Activated T-helper 17 cell treated with anti-CD3 and anti-CD28 coated beads, Interleukin-2, amount 50 U/mL, for 72 hours (primary cell): ENCODE data around the gene HOXB5. TPM values are rescaled to one million over a fixed set of nuclear protein-coding genes. Genes with fewer than 3 reads are reported as not detected.
A peak's percentile ranks its signal among the peaks of the same experiment; 100 is the strongest.

Experiments
- ATAC-seq: fragments of 150-1000 bp; cut with Tn5 transposase; replicated peaks from 2 replicates; pipeline ENCODE4 v1.10.0; 2021; ENCODE audit warnings: mild to moderate bottlenecking, moderate library complexity
- H3K27ac Mint-ChIP-seq: one replicate; pipeline ENCODE4 v1.8.0; 2022; ENCODE audit warnings: mixed read lengths
- H3K27me3 Mint-ChIP-seq: one replicate; pipeline ENCODE4 v1.8.0; 2022; ENCODE audit warnings: mixed read lengths
- H3K36me3 Mint-ChIP-seq: one replicate; pipeline ENCODE4 v1.8.0; 2022; ENCODE audit warnings: low read depth, mild to moderate bottlenecking, mixed read lengths
- H3K4me1 Mint-ChIP-seq: one replicate; pipeline ENCODE4 v1.8.0; 2022; ENCODE audit warnings: mixed read lengths
- H3K4me3 Mint-ChIP-seq: one replicate; pipeline ENCODE4 v1.8.0; 2022; ENCODE audit warnings: mild to moderate bottlenecking, mixed read lengths
- H3K9me3 Mint-ChIP-seq: one replicate; pipeline ENCODE4 v1.8.0; 2022; ENCODE audit warnings: mixed read lengths
- total RNA-seq, 2 donors: library from RNA; stranded (reverse); gene quantifications; one replicate each; pipeline ENCODE4 v1.2.3, GENCODE V29; 2022

The HOXB5 gene
- total RNA-seq, 2 donors from 2014 or later: not detected

DNA sequence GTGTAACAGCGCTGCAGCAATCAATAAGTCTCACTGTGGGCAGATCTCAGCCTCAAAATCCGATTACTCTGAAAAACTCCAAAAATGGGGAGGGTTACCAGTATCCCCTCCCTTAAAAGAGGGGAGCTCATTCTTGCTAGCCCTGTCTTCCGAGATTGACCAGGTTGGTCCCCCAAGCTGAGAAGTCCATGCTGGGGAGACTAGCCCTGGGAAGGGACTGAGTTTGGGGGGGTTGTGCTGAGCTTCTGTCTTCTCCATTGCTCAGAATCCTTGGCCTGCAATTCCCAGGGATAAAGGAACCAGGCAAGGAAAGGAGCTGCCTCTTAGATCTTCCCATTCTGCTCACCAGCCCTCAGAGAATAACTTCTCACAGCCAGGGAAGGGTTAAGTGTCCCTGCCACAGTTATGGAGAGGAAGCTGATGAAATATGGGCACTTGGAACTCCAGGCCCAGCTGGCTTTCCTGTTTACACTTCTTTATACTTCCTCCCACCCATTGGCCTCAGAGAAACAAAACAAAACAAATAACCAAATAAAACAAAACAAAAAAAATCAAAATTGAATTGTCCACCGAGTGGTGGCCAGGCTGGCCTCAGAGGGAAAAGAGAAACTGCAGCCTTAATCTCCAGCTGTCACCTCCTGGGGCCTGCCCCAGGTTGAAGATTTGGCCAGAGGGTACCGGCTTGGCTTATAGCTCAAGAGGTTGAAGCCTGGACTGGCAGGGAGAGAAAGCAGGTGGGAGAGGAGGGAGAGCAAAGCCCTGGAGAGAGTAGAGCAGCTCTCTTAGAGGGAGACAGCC, 6.1 kb downstream of the HOXB5 start:
- Mint-ChIP-seq H3K9me3 (no peaks in the 10 kb centered on the region), H3K27me3 (peaks cover 75% of the 10 kb centered on the region), H3K27ac (no peak overlapping the region), H3K36me3 (no peaks in the 10 kb centered on the region), H3K4me1 (peaks cover 16% of the 10 kb centered on the region), H3K4me3 (no peak overlapping the region)
- no peak for ATAC-seq

DNA sequence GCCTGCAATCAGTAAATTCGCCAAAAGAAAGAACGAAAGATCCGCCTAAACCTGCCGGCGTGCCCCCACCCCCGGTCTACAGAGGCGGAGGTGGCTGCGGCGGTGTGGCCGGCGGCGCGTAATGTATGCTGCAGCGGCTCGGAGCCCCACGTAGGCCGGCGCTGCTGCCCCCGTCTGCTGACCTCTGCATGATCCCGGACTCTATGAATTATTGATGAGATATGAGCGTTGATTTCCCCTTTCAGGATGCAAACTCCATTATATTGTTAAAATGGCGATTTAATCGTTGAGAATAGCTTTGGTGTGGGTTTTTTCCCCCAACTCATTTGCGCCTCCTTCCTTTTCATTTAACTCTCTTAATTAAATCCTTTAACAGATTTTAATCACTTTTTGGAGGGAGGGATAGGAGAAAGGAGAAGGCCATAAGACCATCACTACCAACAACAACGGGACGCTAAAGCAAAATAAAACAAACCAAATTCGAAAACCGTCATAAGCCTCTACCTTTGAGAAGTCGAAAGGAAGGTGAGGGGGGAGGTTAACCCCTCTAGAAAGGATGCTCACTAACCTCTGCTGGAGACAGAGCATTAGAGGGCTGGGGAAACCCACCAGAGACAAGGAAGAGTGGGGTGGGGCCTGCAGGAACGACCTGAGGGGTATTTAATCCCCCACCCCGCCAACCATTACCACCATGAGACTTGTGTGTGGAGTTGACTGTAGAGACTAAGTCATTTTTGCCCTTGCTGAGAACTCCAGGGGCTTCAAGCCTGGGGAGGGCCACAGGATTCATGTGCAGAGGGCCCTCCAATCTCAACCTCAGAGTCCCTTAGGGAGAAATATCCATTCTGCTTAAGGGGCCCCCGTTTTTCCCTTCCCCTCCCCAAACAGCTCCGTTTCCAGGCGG, 7.0 kb downstream of the HOXB5 start:
- H3K27me3 Mint-ChIP-seq: peaks cover 73% of the 10 kb centered on the region
- H3K4me3 Mint-ChIP-seq: peak overlapping the region; percentile 85
- no peaks in the 10 kb centered on the region for H3K9me3 Mint-ChIP-seq
- peak; percentile 42 for ATAC-seq
- H3K27ac Mint-ChIP-seq: no peak overlapping the region
- H3K36me3 Mint-ChIP-seq: no peaks in the 10 kb centered on the region
- H3K4me1 Mint-ChIP-seq: peaks cover 16% of the 10 kb centered on the region

DNA sequence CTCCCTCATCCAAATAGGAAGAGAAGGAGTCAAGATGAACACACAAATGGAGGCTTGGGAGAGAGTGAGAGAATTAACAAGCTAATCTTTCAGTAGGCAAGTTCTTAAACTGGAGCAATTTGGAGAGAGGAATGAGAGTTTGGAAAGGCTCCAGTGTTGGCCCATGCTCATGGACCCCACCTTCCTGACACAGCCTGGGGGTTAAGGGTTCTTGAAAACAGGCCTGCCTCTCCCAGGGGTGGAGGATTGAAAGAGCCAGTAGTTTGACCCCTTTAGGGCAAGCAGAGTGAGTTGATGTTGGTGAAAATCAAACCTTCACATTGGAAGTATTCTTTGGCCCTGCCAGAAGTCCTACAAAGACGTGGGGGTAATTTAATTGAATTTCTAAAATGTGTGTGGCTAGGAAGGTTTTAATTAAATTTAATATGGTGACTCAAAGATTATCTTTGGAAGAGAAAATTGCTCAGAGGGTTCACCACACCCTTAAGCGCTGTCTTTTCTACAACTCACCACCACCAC, 9.3 kb downstream of the HOXB5 start:
- peaks cover 71% of the 10 kb centered on the region for H3K27me3 Mint-ChIP-seq
- H3K4me1 Mint-ChIP-seq: peaks cover 25% of the 10 kb centered on the region
- no peak overlapping the region for H3K27ac Mint-ChIP-seq
- H3K36me3 Mint-ChIP-seq: no peaks in the 10 kb centered on the region
- peak overlapping the region; percentile 85 for H3K4me3 Mint-ChIP-seq
- no peaks in the 10 kb centered on the region for H3K9me3 Mint-ChIP-seq
- ATAC-seq: no peak

DNA sequence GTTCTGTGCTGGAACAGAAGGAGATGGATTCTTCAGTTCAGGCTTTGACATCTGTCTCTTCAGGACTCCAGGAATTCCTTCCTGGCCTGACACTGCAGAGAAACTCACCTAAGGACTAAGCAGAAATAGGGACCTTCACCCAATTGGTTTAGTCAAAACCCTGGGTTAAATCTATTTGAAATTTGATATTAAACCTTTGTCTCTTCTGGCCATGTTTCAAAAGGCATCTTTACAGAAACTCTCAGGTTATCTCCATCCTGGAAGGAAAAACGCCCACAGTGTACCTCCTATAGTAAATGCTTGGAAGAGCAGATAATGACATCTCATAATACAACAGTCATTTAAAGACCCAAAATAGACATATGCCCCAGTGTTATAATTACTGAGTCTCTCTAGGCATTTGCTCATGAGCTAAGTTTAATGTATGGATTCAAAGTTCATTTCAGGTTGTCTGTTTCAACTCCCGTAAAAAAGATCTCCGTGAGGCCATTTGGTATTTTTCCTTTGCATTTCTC, 9.8 kb downstream of the HOXB5 start:
- Mint-ChIP-seq H3K4me1 (peaks cover 26% of the 10 kb centered on the region), H3K36me3 (no peaks in the 10 kb centered on the region), H3K27ac (no peak overlapping the region), H3K4me3 (peak overlapping the region; percentile 85), H3K27me3 (peaks cover 73% of the 10 kb centered on the region), H3K9me3 (no peaks in the 10 kb centered on the region)
- ATAC-seq: no peak

DNA sequence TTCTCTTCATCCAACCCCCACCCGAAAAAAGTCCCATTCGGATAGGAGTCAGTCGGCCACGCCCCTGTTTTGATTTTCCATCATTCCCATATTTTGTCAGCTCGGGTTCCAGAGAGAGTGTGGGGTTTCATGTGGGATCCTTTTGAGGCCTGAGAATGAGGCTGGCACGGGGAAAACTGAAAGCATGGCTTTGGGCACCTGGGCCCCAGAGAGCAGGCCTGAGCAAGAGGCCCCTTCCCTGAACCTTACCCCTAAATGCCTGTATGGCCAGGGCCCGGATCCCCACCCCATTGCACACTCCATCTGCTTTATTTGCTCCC, 10.9 kb downstream of the HOXB5 start:
- Mint-ChIP-seq H3K9me3 (no peaks in the 10 kb centered on the region), H3K36me3 (no peaks in the 10 kb centered on the region), H3K27ac (no peak overlapping the region), H3K27me3 (peaks cover 64% of the 10 kb centered on the region), H3K4me1 (peaks cover 26% of the 10 kb centered on the region), H3K4me3 (peak overlapping the region; percentile 91)
- ATAC-seq: no peak

DNA sequence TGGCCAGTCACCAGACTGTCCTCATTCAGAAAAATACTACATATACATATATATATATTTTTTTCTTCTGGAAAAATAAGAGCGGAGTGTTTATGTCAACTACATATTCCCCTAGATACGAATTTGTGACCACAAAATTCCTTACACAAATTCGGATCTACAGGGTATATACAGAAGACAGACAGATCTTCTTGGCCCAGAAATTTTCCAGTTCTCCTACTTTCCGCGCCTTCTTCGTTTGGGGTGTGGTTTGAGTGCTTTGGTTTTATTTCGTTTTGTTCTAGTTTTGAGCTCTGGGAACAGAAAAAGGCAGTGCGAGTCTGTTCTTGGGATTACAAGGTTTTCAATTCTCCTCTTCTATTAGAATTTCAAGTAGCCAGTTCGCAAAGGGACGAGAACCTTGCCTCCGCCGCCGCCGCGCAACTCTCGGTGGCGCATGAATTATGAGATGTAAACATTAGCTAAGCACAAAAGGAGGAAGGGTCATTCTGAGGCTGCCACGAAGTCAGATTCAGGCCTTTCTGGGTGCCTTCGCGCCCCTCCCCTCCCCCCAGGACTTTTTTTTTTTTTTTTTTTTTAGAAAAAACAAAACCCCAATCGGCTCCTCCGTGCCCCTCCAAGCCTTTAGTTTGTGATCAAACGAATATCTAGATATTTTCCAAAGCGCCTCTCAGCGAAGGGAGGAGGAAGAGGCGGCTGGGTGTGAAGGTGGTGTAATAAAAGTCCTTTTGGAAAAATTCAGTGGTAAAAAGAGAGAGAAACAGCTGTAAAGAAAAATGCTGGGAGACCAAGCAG, 13.6 kb downstream of the HOXB5 start:
- no peak for ATAC-seq
- H3K9me3 Mint-ChIP-seq: no peaks in the 10 kb centered on the region
- peak overlapping the region; percentile 91 for H3K4me3 Mint-ChIP-seq
- H3K27me3 Mint-ChIP-seq: peaks cover 41% of the 10 kb centered on the region
- H3K27ac Mint-ChIP-seq: no peak overlapping the region
- H3K4me1 Mint-ChIP-seq: peaks cover 12% of the 10 kb centered on the region
- H3K36me3 Mint-ChIP-seq: no peaks in the 10 kb centered on the region

DNA sequence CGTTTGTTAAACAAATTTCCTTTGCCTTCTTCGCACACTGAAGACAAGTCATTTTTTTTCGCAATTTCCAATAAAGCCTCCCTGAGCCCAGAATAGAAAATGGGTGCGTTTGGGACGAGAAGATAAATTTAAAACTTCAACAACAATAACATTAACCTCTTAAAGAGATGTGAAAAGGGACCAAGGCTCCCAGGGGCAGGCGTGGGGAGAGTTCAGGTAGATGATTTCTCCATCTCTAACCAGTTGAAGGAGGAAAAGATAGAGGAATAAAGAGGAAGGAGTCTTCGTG, 14.2 kb downstream of the HOXB5 start:
- ATAC-seq: no peak
- Mint-ChIP-seq H3K36me3 (no peaks in the 10 kb centered on the region), H3K27ac (peak overlapping the region; percentile 84), H3K27me3 (peaks cover 40% of the 10 kb centered on the region), H3K4me3 (peak overlapping the region; percentile 91), H3K4me1 (peaks cover 9% of the 10 kb centered on the region), H3K9me3 (no peaks in the 10 kb centered on the region)

DNA sequence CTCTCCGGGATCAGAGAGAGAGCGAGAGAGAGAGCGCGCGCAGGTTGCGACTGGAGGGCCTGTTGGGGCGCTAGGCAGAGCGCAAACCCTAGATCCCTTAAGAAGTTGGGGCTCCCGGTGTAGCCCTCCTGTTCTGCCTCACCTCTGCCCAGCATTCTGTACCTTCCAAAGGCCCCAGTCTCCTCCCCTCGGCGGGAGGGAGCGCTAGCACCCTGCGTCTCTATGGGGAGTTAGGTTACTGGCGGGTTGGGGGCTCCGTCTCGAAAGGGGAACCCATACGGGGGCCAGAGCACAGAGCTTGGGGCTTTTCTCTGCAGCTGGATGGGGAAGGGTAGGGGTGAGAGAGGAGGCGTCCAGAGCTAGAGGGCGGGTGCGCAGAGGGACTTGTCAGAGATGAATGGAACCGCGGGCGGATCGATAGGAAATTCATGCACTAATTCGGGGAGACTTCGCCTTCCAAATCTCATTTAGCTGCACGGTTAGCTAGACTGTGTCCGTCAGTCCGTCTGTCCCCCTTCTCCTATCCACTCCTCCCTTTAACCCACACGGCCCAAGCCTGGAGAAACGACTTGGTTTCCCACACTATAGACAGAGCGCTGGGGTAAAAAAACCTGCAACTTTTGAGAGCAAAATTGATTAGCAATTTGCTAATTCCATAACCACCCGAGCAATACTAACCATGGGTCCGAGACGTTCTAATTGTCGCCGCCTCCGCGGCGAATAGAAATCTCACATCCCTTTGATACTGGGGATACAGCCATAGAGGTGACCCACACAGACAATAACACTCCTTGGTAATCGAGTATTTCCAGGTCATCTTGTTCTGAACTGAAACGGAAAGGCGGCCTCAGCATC, 14.7 kb downstream of the HOXB5 start:
- H3K27me3 Mint-ChIP-seq: peaks cover 36% of the 10 kb centered on the region
- no peaks in the 10 kb centered on the region for H3K9me3 Mint-ChIP-seq

DNA sequence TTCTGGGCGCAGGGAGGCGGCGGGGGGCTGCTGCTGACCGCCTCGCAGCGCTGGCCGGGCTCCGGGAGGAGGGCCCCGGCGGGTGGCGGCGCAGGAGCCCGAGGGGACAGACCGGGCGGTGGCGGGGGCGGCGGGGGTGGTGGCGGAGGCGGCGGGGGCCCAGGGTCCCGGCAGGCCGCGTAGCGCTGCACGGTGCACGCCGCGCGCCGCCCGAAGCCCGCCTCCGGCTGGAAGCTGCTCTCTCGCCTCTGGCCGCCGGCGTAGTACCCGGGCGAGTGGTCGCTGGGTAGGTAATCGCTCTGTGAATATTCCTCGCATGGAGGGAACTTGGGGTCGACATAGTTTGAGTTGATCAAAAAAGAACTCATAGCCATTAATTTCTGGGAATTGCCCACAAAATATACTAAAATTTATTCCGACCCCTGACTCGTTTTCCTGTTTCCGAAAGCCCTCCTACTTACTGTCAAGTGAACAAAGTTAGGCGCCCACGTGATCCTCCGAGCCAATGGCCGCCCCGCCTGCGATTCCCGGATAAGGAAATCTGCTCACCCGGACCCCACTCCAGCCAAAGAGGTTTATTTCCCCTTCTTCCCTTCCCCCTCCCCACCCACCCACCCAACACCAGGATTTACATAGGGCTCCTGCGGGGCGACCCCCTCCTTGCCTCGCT, 15.5 kb downstream of the HOXB5 start, which contains the start of gene HOXB4:
TSS of gene HOXB4 (minus strand) at position 405 of the 670 bp plus-strand sequence. CDS start at position 374, 31 bp downstream.
- H3K27me3 Mint-ChIP-seq: peaks cover 31% of the 10 kb centered on the region
- H3K4me1 Mint-ChIP-seq: peaks cover 9% of the 10 kb centered on the region
- ATAC-seq: peak; percentile 88
- H3K36me3 Mint-ChIP-seq: no peaks in the 10 kb centered on the region
- peak within 1 kb of the TSS; percentile 84 for H3K27ac Mint-ChIP-seq
- peak within 1 kb of the TSS; percentile 91 for H3K4me3 Mint-ChIP-seq
- no peaks in the 10 kb centered on the region for H3K9me3 Mint-ChIP-seq

More for the DNA sequence above, 14.7 kb downstream of the HOXB5 start:
- Mint-ChIP-seq H3K36me3 (no peaks in the 10 kb centered on the region), H3K4me3 (peak overlapping the region; percentile 91), H3K27ac (peak overlapping the region; percentile 84), H3K4me1 (peaks cover 9% of the 10 kb centered on the region)
- peak; percentile 77 for ATAC-seq

DNA sequence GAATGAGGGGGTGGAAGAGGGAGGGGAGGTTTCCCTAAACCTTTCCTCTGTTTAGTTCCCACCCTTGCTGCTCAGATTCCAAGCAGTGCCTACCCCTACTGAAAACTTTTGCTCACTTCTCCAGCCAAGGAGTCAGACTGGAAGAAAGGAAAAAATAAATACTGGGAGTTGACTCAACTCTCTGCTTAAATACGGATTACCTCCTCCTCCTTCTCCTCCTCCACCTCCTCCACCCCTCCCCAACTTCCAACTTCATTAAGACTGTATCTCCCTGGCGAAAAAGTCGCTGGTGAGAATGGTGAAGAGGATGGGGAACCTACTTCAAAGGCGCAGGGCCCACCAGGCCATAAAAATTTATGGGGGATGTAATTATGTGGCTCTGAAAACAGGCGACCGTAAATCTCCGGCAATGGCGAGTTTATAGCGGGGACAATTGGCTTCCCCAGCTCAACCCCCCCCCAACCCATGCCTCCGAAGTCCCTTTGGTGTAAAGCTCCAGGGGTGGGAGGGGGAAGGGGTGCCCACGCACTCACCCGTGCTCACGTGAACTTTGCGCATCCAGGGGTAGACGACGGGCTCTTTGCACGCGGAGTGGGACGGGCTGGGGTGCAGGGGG, 16.1 kb downstream of the HOXB5 start:
- Mint-ChIP-seq H3K27me3 (peaks cover 25% of the 10 kb centered on the region), H3K4me3 (peak overlapping the region; percentile 91), H3K4me1 (peaks cover 9% of the 10 kb centered on the region), H3K9me3 (no peaks in the 10 kb centered on the region), H3K36me3 (no peaks in the 10 kb centered on the region), H3K27ac (peak overlapping the region; percentile 50)
- peak; percentile 1 for ATAC-seq

DNA sequence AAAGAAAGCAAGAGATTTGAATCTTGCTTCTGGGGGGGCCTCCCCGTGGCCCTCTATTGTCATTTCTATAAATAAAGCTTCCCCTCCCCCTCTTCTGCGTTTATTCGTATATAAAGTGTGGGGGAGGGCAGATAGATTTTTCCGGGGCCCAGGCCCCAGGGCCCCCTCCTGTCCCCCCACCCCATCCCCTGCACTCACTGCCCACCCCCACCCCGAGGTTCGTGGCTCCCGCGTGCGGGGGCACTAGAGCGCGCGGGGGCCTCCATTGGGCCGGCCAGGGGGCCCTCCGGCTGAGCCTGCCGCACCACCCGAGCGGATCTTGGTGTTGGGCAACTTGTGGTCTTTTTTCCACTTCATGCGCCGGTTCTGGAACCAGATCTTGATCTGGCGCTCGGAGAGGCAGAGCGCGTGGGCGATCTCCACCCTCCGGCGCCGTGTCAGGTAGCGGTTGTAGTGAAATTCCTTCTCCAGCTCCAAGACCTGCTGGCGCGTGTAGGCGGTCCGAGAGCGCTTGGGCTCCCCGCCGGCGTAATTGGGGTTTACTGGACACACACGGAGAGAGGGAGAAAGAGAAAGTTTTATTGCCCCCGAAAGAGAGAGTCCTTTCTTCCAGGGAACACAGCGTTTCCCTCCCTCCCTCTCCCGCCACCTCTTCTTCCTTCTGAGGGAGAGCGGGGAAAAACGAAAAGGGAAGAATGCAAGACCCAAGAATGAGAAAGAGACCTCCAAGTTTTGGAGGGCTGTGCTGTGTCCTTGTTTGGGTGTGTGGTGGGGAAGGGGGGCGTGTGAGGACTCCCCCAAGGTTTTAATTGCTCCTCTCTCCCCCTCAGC, 16.9 kb downstream of the HOXB5 start:
- H3K27me3 Mint-ChIP-seq: peaks cover 23% of the 10 kb centered on the region
- no peak for ATAC-seq

More for the DNA sequence above, 16.9 kb downstream of the HOXB5 start:
- H3K27ac Mint-ChIP-seq: no peak overlapping the region
- peak overlapping the region; percentile 91 for H3K4me3 Mint-ChIP-seq
- no peaks in the 10 kb centered on the region for H3K36me3 Mint-ChIP-seq
- no peaks in the 10 kb centered on the region for H3K9me3 Mint-ChIP-seq
- peaks cover 9% of the 10 kb centered on the region for H3K4me1 Mint-ChIP-seq
